Activated T-cell treated with anti-CD3 and anti-CD28 coated beads for 1 hour (primary cell): ENCODE measurements around the gene EMD.
"Not testable (repeated sequence)": the region's sequence is repeated elsewhere in the genome, so short reads cannot be mapped to it uniquely, and the experiment has no call there.

Experiments
- DNase-seq: peaks from one replicate; pipeline ENCODE4 v3.0.0-alpha.2; 2020; ENCODE audit warnings: low read depth

EMD gene

DNA sequence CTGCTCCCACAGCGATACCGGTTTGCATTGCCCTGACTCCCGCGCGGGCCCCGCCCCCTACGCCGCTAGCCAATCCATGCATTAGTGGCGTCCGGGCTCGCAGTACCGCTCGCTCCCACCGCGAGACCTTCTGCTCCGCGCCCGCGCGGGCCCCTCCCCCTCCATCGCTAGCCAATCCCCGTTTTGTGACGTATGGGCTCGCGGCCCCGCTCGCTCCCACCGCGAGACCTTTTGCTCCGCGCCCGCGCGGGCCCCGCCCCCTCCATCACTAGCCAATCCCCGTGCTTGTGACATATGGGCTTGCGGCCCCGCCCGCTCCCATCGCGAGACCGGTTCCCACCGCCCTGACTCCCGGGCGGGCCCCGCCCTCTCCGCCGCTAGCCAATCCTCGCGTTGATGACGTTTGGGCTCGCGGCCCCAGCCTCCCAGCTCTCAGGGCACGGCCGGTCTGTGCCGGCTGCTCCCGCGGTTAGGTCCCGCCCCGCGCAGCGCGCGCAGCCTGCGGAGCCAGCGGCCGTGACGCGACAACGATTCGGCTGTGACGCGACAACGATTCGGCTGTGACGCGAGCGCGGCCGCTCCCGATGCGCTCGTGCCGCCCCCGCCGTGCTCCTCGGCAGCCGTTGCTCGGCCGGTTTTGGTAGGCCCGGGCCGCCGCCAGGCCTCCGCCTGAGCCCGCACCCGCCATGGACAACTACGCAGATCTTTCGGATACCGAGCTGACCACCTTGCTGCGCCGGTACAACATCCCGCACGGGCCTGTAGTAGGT is at the start of gene EMD:
TSS of gene EMD (plus strand) at position 497 of the 770 bp plus-strand sequence. CDS start at position 687, 190 bp downstream.
- peak; percentile 89 for DNase-seq

DNA sequence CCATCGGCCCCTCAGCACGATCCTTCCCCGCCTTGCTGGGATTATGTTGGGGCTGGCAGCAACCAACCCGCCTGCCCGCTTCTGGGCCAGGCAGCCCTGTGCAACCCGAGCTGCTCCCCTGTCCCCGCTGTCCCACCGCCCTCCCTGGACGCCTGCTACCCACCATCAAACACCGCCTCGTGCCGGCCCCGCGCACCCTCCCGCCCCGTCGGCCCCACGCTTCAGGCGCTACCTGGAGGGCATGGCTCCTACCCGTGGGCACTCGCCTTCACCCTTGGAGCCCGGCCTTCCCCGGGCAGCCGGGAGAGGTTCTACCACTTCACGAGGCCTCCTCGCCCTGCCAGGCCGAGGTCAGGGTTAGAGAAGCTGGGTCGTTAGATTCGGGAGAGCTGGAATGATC is 46.5 kb upstream of the EMD start:
- DNase-seq, result no peak

DNA sequence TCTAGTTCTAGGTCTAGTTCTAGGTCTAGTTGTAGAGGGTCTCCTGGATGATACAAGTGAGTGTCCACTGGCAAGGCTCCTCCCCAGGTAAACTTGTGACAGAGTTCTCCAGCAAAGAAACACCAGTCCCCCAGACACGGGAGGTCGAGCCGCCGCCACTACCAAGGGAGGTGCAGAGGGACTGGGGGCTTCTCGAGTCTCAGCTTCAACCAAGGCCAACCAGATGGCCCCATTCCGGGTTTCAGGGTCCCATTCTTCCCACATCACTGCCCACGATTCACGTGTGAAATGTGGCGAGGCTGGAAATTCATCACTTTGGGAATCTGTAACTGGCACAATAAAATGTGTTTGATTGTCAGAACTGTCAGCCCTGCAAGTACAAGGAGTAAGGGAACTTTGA is 46.0 kb upstream of the EMD start:
- no peak for DNase-seq

DNA sequence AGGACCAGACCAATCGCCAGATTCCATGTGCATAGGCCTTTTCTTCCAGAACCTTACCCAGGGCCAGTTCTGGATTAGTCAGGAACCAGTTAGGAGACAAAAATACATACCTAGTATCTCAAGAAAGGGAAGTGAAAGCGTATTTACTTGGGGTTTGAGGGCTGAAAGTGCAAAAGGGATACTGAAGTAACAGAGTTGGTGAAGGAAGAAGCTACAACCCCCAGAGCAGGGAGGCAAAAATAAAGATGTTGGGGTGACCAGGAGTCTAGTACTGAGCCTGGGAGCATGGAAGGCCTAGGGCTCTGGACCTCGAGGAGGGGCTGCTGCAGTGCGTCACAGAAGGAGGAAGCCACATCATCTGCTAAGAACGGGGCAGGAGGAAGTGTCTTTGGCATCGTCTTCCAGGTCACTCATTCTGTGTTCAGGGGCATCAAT is 45.2 kb upstream of the EMD start:
- no peak for DNase-seq

DNA sequence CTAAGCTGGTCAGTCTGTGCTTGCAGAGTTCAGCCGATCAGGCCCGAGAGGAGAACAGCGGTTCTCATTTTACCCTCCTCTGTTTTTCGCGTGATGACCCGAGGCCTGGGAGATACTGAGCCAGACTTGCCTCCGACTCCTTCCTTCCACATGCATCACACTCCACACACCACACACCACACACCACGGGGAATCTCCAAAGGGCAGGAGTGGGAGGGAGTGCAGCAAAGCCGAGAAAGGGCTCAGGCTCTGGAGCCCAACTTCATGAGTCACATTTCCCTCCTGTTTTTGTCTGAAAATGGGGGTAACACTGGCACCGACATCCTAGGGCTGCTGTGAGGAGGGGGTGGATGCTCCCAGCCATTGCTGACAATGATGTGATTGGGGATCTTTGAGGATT is 44.6 kb upstream of the EMD start:
- no peak for DNase-seq

DNA sequence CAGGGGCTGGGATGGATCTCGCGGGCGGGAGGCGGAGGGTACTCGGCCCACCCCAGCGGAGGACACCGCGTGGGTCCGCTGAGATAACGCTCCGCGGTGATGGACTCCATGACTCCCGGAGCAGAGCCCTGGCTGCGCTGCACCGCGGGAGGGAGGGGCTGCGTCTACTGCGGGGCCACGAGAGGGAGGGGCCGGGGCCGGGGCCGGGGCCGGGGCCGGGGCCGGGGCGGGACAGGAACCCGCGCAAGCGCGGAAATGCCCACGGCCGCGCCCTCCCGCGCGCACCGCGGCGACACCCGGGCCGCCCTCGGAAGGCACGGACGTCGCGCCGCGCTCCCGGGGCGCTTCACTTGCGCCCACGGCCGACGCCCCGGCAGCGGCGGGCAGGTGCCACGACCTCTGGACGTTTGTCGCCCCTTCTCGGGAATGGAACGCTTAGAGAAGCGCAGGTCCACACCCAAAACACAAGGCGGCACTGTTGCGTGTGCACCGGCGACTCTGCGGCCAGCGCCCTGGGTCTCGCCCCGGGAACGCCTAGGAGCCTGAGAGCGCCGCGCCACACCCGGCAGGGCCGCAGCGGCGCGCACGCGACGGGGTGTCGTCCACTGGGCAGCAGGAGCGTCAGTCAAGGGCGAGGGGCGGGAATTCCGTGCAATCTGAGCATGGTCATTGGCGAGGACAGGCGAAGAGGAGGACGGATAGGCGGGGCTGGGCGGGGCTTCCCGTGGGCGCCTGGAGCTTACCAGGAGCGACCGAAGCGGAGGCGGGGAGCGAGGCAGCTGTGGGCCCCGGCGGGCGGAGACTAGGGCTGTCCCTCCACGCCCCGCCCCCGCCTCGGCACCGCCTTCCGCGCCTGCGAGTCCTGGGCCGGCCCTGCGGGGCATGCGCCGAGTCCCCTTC is 37.4 kb upstream of the EMD start:
- DNase-seq, result not testable (repeated sequence)

DNA sequence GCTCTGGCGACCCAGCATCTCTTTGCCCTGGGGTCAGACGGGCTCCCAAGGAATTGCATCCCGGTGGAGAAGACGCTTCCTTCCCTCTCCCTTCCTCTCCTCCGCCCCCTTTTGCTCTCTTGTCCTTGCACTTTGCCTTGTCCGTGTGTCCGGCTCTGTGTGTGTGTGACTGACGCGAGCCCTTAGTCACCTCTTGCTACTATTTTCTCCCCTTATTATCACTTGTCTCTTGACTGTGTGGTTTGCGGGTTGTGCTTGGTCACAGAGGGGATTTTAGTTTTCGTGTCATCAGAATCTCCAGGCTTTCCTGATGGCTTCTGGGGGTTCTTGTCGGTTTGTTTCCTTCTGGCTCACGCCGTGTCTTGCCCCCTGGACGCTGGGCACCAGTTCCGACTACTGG is 36.0 kb upstream of the EMD start:
- not testable (repeated sequence) for DNase-seq

DNA sequence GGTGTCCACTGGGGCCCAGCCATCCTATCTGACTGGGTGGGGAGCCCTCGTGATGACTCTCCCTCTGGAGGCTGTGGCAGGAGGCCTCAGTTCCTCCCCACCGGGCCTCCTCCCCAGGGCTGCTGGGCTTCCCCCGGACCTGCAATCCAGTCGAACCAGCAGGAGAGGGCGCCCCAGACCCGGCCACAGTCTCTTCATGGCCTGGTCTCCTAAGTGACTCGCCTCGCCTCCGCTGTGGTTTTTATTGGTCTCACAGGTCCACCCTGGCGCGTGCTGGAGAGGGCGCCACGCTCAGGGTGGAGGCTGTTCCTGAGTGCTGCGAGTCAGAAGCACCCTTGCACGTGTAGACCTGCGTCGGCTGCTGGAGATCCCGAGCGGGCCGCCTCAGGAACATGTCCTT is 35.5 kb upstream of the EMD start:
- DNase-seq, result not testable (repeated sequence)

DNA sequence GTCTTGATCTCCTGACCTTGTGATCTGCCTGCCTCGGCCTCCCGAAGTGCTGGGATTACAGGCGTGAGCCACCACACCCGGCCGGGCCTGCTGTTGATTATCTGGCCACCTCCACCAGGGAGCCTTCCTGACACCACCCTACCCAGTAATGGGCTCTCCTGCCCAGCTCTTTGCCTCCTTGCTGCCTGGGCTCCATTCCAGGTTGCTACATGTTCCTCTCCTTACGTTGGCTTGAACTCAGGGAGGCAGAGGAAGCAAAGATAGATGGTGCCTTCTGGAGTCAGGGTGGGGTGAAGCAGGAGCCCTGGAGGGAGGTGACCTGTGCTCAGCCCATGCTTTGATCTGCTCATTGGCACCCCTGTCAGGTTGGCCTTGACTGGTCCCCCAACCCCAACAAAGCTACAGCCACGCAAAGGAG is 31.0 kb upstream of the EMD start:
- DNase-seq, result no peak

DNA sequence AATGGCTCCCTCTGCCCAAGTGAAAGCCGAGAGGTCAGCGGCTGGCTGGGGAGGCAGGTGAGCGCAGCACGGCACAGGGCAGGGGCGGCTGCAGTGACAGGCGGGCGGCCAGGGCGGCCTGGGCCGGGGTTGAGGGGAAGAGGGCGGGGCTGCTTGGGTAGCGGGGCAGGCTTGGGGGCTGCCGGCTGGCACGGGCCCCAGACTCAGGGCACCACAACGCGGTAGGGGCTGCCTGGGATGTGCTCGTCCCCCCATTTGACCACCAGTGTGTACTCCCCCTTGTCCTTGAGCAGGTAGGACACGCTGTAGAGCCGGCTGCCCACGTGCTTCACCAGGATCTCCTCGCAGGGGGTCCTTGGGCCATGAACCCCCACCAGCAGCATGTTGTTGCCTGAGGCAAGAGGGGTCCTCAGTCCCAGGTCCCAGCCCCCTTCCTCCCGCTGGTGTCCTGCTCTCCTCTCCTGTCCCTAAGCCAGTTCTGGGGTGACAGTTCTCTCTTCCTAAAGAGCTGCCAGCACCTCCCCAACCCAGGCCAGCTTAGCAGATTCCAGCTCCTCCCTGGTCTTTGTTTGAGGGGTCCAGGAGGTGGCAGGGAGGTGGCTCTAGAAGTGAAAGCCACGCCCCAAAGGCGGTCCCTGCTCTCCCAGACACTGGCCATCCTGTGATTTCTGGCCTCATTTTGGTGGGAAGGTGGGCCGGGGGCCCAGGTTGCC is 30.3 kb upstream of the EMD start:
- no peak for DNase-seq

DNA sequence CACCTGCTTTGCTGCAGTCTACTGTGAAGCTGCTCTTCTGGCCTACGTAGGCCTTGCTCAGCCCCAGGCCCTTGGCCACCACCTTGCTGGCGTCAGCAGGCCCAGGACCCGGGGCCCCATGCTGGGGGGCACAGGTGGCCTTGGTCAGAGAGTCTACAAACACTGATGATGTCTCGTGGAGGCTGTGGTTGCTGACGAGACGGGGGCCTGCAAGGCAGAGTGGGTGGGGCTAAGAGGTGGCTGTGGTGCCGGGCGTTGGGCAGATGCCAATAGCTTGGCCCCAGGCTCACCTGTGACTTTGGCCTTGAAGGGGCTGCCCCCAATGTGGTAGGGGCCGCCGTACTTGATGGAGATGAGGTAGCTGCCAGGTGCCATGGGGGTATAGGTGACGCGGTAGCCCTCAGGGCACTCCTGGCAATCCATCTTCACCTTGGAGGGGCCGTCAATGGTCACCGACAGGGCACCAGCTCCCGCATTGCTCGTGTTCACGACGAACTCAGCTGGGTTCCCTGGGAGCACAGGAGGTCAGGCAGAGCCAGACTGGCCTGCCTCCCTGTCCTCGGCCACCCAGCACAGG is 29.6 kb upstream of the EMD start:
- no peak for DNase-seq

DNA sequence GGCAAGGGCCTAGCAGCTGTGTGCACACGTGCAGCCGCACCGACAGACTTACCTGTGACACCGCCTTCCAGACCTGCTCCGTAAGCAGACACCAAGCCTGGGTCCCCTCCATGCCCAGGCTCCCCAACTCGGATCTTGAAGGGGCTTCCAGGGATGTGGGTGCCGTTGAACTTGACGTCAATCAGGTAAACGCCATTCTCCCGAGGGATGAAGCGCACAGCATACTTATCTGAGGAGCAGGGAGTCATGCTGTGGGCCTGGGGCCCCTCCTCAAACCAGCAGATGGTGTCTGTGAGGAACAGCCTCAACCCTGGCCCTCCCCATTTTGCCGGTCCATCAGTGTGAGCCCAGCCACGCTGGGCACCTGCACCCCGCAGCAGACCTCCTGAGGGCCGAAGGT is 29.1 kb upstream of the EMD start:
- no peak for DNase-seq

DNA sequence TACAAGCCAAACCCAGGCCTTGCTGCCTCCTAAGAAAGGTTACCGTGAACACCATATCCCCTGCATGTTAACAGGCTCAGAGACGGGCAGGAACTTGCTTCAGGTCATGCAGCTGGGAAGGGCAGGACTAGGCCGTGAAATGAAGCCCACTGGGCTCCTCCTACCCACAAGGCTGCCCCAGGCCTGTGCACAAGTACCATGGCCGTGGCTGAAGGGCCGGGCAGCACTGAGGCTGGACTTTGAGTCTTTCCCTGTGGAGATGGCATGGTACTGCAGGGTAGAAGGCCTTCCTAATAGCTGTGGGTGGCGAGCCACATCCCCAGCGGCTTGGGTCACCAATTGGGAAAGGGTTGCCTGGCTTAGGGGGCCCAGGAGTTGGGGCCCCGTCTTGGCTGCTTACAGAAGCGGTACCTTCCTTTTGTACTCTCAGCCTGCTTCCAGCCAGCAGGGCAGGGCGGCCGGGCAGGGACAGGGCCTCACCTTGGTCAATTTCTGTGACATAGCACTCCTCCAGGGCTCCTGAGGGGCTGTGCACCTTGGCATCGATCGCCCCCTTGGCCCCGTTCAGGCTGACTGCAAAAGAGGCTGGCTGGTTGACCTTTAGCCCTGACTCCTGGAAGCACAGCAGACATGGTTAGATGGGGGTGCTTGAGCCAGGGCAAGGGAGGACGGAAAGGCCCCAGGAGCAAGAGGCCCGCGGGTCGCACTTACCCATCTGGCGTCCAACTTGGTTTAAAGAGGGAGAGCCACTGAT is 28.5 kb upstream of the EMD start:
- no peak for DNase-seq

DNA sequence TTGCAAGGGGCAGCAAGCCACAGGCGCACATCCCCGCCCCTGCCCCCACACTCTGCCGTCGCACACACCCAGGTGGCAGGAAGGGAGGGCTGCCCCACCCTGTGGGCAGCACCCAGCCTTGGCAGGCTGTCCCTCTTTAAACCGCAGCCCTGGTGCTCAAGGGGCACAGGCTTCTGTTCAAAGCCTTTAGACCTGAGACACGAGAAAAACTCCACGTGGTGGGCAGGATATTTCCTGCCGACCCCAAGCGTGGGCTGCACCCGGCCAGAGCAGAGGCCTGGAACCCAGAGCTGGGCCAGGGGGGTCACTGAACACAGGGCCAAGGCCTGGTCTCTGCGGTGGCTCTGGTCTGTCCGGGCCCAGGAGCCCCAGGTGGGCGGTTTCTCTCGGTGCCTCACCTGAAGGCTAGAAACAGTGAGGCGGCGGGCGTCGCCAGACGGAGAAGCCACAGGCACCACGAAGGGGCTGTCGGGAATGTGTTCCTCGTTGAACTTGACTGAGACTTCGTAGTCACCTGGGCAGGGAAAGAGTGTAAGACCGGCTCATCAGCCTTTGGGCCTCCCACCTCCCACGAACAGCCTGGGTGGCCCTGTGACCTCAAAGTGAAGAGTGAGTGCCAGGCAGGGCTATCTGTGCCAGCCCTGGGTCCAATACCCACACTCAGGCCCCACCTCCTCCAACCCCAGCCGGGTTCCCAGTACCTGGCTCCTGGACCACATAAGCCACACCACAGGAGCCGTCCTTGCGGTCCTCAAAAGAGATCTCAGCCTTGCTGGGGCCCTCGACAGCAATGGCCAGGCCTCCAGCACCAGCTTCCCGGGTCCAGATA is 27.7 kb upstream of the EMD start:
- no peak for DNase-seq

DNA sequence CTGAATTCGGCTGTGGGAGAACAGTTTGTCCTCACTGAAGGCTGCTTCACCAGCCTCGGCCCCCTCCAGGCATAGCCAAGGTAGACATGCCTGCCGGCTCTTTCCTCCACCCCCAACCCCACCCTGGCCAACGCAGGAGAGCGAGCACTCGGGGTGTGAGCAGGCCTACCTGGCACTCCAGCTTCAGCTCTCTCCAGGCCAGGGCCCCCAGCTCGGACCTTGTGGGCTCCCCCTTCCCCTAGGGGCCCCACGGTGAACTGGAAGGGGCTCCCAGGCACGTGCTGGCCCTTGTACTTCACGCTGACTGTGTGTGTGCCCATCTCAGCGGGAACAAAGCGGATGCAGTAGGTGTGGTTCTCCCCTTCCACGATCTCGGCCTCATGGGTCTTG is 27.1 kb upstream of the EMD start:
- DNase-seq, result no peak

DNA sequence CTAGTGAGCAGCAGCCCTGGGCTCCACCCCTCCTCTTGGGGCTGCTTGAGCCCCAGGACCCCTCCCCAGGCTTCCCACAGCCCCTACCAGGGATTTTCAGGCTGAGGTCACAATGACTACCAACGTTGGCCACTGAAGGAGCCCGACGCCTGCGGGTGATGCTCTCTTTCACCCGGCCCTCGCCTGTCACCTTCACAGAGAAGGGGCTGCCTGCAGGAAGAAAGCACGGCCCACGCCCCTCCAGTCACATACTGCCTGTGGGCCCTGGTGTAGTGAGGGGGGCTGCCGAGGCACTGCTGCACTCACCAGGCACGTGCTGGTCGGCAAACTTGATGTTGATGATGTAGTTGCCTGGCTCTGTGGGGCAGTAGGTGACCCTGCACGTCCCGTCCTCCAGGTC is 26.6 kb upstream of the EMD start:
- no peak for DNase-seq

DNA sequence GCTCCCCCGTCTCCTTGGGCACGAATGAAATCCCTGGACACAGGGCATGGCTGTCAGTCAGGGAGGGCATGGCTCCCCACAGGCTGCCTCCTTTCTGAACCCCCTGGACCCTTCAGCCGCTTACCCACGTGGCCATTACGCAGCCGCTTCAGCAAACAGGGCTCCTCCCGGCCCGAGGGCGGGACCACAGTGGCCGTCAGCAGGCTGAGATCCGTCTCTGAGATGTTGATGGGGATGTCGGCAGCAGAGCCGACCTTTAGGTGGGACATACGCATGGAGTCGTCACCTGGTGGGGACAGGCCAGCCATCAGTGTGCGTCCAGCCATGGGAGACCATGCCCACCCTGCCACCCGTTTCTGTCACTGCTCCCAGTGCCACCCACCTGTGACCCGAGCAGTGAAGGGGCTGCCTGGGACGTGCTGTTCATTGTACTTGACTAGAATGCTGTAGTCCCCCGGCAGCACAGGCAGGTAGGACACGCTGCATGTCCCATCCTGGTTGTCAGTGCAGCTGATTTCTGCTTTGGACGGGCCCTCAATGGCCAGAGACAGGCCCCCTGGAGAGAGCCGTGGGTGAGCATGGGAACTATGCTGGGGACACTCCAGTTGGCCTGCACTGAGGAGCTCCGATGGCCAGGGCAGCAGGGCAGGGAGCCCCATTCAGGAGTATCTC is 25.8 kb upstream of the EMD start:
- DNase-seq, result no peak

DNA sequence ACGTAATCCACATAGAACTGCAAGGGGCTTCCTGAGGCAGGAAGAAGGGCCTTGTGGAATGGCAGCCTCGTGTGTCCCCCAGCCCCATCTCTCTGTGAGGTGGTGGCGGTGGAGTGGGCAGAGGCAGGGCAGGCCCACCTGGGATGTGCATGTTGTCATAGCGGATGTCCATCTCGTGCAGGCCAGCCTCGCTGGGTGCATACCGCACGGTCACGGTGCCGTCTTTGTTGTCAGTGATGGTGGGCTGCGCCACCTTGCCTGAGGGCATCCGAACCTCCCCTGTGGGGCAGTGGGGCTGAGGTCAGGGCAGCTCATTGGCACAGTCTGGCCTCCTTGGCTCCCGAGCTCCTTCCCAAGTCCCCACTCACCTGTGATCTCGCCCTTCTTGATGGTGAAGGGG is 25.1 kb upstream of the EMD start:
- no peak for DNase-seq

DNA sequence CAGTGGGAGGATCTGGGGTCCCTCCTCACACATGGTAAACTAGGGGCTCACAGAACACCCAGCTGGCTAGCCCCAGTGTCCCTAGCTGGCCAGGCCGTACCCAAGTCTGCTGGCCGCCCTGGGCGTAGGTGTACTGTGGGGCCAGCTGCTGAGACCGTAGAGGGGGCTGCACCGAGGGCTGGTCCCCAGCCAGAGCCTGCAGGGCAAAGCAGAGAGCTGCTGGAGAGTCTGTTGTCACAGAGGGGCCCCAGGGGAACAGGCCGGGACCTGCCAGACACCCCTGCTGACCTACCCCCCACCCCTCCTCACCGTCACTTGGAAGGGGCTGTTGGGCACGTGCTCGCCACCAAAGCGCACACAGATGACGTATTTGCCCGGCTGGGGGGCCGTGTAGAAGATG is 24.6 kb upstream of the EMD start:
- DNase-seq, result no peak
